Measurements from ENCODE around the gene BAZ1A. TPM values are rescaled to one million over a fixed set of nuclear protein-coding genes. Genes with fewer than 3 reads are reported as not detected.

The BAZ1A gene
- polyA plus RNA-seq, 2 of the 4 experiments (the other 2 are of a cell fraction): 32.9 to 38.2 TPM

- Histone ChIP-seq H3K4me1 (peaks cover 13% of the 10 kb centered on the region), H3K9me3 (no peaks in the 10 kb centered on the region), H3K27ac (peak overlapping the region in 1 of 2 experiments; percentile 20; a peak in 2 of 6 replicates), H3K4me2 (peak overlapping the region; percentile 47), H3K4me3 (no peak overlapping the region)
- DNase-seq (ENCODE audit: low read depth in 1 of 2, low spot score in 1 of 2) (no peak), ATAC-seq (peak in 1 of 2 experiments; percentile 62; a peak in 2 of 6 replicates), FAIRE-seq (no peak)
- ChIA-PET POLR2A (interaction anchor here (0.6 kb wide), 1 partner anchor 800 kb away, joined by 3 read pairs; no protein-coding TSS in a partner anchor), CTCF (interaction anchor here (0.6 to 4.5 kb wide), 5 partner anchors 11 to 781 kb away, joined by 3 to 34 read pairs (median 4); no protein-coding TSS in a partner anchor)
- no peak for TF ChIP-seq RCOR1 (IDR thresholded peaks at IDR 0.05; ENCODE audit: low read depth, low read length)
- TF ChIP-seq HMGXB4 (CRISPR knock-in tag; IDR thresholded peaks at IDR 0.05; ENCODE audit: borderline replicate concordance): no peak
- TF ChIP-seq ESRRA (IDR thresholded peaks at IDR 0.05; ENCODE audit: borderline replicate concordance, low read length): no peak
- TF ChIP-seq CEBPB (IDR thresholded peaks at IDR 0.05): no peak
- TF ChIP-seq JUN (IDR thresholded peaks at IDR 0.05): no peak
- TF ChIP-seq BHLHE40 (IDR thresholded peaks at IDR 0.05; ENCODE audit: low read depth, low read length): no peak
- no peak for TF ChIP-seq KDM5A (IDR thresholded peaks at IDR 0.05)
- no peak for TF ChIP-seq HOXA7 (CRISPR knock-in tag; IDR thresholded peaks at IDR 0.05)
- TF ChIP-seq NR3C1 (IDR thresholded peaks at IDR 0.05): no peak
- TF ChIP-seq CBX8 (IDR thresholded peaks at IDR 0.05): no peak
- no peak for TF ChIP-seq HOXB13 (CRISPR knock-in tag; IDR thresholded peaks at IDR 0.05; ENCODE audit: low read depth)
- TF ChIP-seq TP53 (CRISPR knock-in tag; IDR thresholded peaks at IDR 0.05): no peak
- TF ChIP-seq HOXB5 (CRISPR knock-in tag; IDR thresholded peaks at IDR 0.05): no peak
- TF ChIP-seq POLR2A (IDR thresholded peaks at IDR 0.05; ENCODE audit: low read length): no peak
- no peak for TF ChIP-seq REST (IDR thresholded peaks at IDR 0.05)
- TF ChIP-seq POLR2AphosphoS2 (conservative IDR thresholded peaks at IDR 0.05; ENCODE audit: low read length): no peak
- no peak for TF ChIP-seq HDAC2 (IDR thresholded peaks at IDR 0.05)
- TF ChIP-seq EP300 (IDR thresholded peaks at IDR 0.05): no peak
- 10% methylated on average over 3 of the region's 3 CpGs for WGBS (ENCODE audit: missing lambda C conversion rate)
Measured at GRCh38 chr14:34733245-34733644, 141.9 kb downstream of the BAZ1A start.

GRCh38 chr14:34732802-34733201 lies 142.4 kb downstream of the BAZ1A start:
- no peak for ATAC-seq
- ChIA-PET POLR2A (no interaction called here), CTCF (interaction anchor here (0.6 to 4.5 kb wide), 4 partner anchors 10 to 782 kb away, joined by 3 to 34 read pairs (median 4); no protein-coding TSS in a partner anchor)
- H3K4me1 ChIP-seq: peaks cover 13% of the 10 kb centered on the region
- no peak for FAIRE-seq
- H3K4me2 ChIP-seq: peak overlapping the region; percentile 47
- H3K4me3 ChIP-seq: no peak overlapping the region
- WGBS (ENCODE audit: missing lambda C conversion rate): 60% methylated on average over 4 of the region's 4 CpGs
- peak overlapping the region in 1 of 2 experiments; percentile 20; a peak in 2 of 6 replicates for H3K27ac ChIP-seq
- no peaks in the 10 kb centered on the region for H3K9me3 ChIP-seq
- no peak for DNase-seq (ENCODE audit: low read depth in 1 of 2, low spot score in 1 of 2)
- TF ChIP-seq RAD21 (conservative IDR thresholded peaks at IDR 0.05 in 1 of 2, IDR thresholded peaks at IDR 0.05 in 1 of 2) (no peak), HOXB5 (CRISPR knock-in tag; IDR thresholded peaks at IDR 0.05) (no peak), ZNF302 (CRISPR knock-in tag; IDR thresholded peaks at IDR 0.05) (no peak), KDM1A (IDR thresholded peaks at IDR 0.05; ENCODE audit: low read depth) (no peak), REST (IDR thresholded peaks at IDR 0.05) (no peak), CBX2 (IDR thresholded peaks at IDR 0.05; ENCODE audit: borderline replicate concordance, low read depth) (no peak), CHD4 (IDR thresholded peaks at IDR 0.05; ENCODE audit: borderline replicate concordance) (no peak), CEBPB (IDR thresholded peaks at IDR 0.05) (no peak), CHD2 (IDR thresholded peaks at IDR 0.05; ENCODE audit: low read length, partially characterized antibody) (no peak), HEYL (CRISPR knock-in tag; IDR thresholded peaks at IDR 0.05) (no peak), BHLHE40 (IDR thresholded peaks at IDR 0.05; ENCODE audit: low read depth, low read length) (no peak), ZC3H11A (IDR thresholded peaks at IDR 0.05) (no peak), SREBF2 (IDR thresholded peaks at IDR 0.05) (no peak), NPAS2 (CRISPR knock-in tag; IDR thresholded peaks at IDR 0.05; ENCODE audit: borderline replicate concordance) (no peak), POLR2A (IDR thresholded peaks at IDR 0.05; ENCODE audit: low read length) (no peak), NR3C1 (IDR thresholded peaks at IDR 0.05) (no peak), FOXS1 (CRISPR knock-in tag; IDR thresholded peaks at IDR 0.05) (no peak), JUNB (IDR thresholded peaks at IDR 0.05) (no peak), HES2 (IDR thresholded peaks at IDR 0.05) (no peak)
